GM12878 (cell line): Measurements from ENCODE around the gene C9. TPM values are rescaled to one million over a fixed set of nuclear protein-coding genes. Genes with fewer than 3 reads are reported as not detected.

Source experiments
- ATAC-seq: fragments of 200-7000 bp; cut with Tn5 transposase; 3 replicates; pipeline ENCODE4 v1.9.1; 2020; ENCODE audit warnings: mild to moderate bottlenecking, moderate library complexity
- BruUV-seq: library from RNA; stranded (reverse); fragments of 400-500 nt; replicated peaks from 2 replicates; lab custom pipeline; 2021; lab: Mats Ljungman, UMichigan
- CTCF ChIA-PET: fragments of 300-600 bp; sonication (Branson Sonifier 250); formaldehyde crosslinking; extraction: SDS; loops from one replicate; lab custom pipeline; 2021; ENCODE audit warnings: inconsistent platforms; lab: Yijun Ruan, JAX
- POLR2A ChIA-PET: fragments of 350-600 bp; formaldehyde crosslinking; extraction: SDS; loops from one replicate; lab custom pipeline; 2021; ENCODE audit warnings: inconsistent platforms; lab: Charles Lee
- RAD21 ChIA-PET: fragments of 300-600 bp; sonication (Branson Sonifier 250); formaldehyde crosslinking; loops from one replicate; lab custom pipeline; 2023; ENCODE audit warnings: antibody characterized with exemption; ENCODE audit not compliant: unreplicated experiment; lab: Charles Lee
- SMC1A ChIA-PET: fragments of 300-600 bp; sonication (Branson Sonifier 250); formaldehyde crosslinking; loops from one replicate; lab custom pipeline; 2023; ENCODE audit not compliant: unreplicated experiment, uncharacterized antibody; lab: Charles Lee
- DNase-seq: peaks from one replicate; pipeline ENCODE4 v3.0.0-alpha.2; 2011; ENCODE audit warnings: low read depth, low spot score
- FAIRE-seq: peaks from 3 replicates; lab custom pipeline; 2011; peaks lifted over from hg19 to GRCh38; lab: Jason Lieb, UNC
- H2AFZ ChIP-seq: 2 replicates; pipeline ENCODE4 v1.6.0; 2011; ENCODE audit warnings: low read depth, low read length, control low read depth; ENCODE audit not compliant: control insufficient read depth
- H3K27ac ChIP-seq: 2 replicates; pipeline ENCODE4 v1.5.1; 2011; ENCODE audit warnings: control low read depth; ENCODE audit not compliant: control insufficient read depth, insufficient read depth
- H3K27me3 ChIP-seq, 2 experiments: replicated peaks in 1 of 2; 2 replicates each; pipeline versions ENCODE4 v1.6.0 to v1.6.1; 2011; ENCODE audit warnings: low read length in 1 of 2; ENCODE audit not compliant: control insufficient read depth in 2 of 2, insufficient read depth in 2 of 2
- H3K36me3 ChIP-seq, 2 experiments: 2 replicates each; pipeline ENCODE4 v1.5.1; 2011; ENCODE audit warnings: low read length in 1 of 2; ENCODE audit not compliant: control insufficient read depth in 2 of 2, insufficient read depth in 2 of 2
- H3K4me1 ChIP-seq: 2 replicates; pipeline ENCODE4 v1.6.1; 2011; ENCODE audit warnings: mild to moderate bottlenecking, low read length, moderate library complexity, mixed read lengths; ENCODE audit not compliant: control insufficient read depth, insufficient read depth
- H3K4me2 ChIP-seq: 2 replicates; pipeline ENCODE4 v1.6.0; 2011; ENCODE audit warnings: control low read depth; ENCODE audit not compliant: control insufficient read depth, insufficient read depth
- H3K4me3 ChIP-seq: fragments of 200-600 bp; sonication (generic); 2 replicates; pipeline ENCODE4 v1.5.1; 2016
- H3K79me2 ChIP-seq: 2 replicates; pipeline ENCODE4 v1.6.0; 2011; ENCODE audit warnings: low read length; ENCODE audit not compliant: control insufficient read depth, insufficient read depth
- H3K9ac ChIP-seq: 2 replicates; pipeline ENCODE4 v1.8.0; 2011; ENCODE audit warnings: low read length, control low read depth, mixed read lengths; ENCODE audit not compliant: control insufficient read depth, insufficient read depth
- H3K9me3 ChIP-seq: replicated peaks from 3 replicates; pipeline ENCODE4 v1.5.1; 2011; ENCODE audit warnings: mild to moderate bottlenecking, low read length; ENCODE audit not compliant: control insufficient read depth, insufficient read depth
- H4K20me1 ChIP-seq: 2 replicates; pipeline ENCODE4 v1.6.0; 2011; ENCODE audit not compliant: control insufficient read depth, insufficient read depth
- CHD4 ChIP-seq: fragments of 200-600 bp; sonication (generic); IDR thresholded peaks from 2 replicates; pipeline ENCODE4 v1.6.1; 2016; ENCODE audit warnings: mild to moderate bottlenecking
- GABPA ChIP-seq: IDR thresholded peaks from 2 replicates; pipeline ENCODE4 v1.6.1; 2014; ENCODE audit warnings: antibody characterized with exemption, low read depth, mild to moderate bottlenecking, inconsistent platforms
- GATAD2B ChIP-seq: fragments of 450-650 bp; conservative IDR thresholded peaks from 2 replicates; pipeline ENCODE4 v1.6.1; 2017; ENCODE audit warnings: low read depth, mild to moderate bottlenecking, moderate library complexity
- JUNB ChIP-seq: IDR thresholded peaks from 2 replicates; pipeline ENCODE4 v1.6.1; 2016; ENCODE audit warnings: antibody characterized with exemption, mild to moderate bottlenecking
- NFIC ChIP-seq: IDR thresholded peaks from 2 replicates; pipeline ENCODE4 v1.6.1; 2012; ENCODE audit warnings: low read depth, mild to moderate bottlenecking, inconsistent platforms, low read length, moderate library complexity
- RUNX3 ChIP-seq: IDR thresholded peaks from 2 replicates; pipeline ENCODE4 v1.6.1; 2012; ENCODE audit warnings: low read length, inconsistent platforms
- SP1 ChIP-seq: IDR thresholded peaks from one replicate; pipeline ENCODE4 v1.6.1; 2011; ENCODE audit warnings: low read depth, low read length
- STAT3 ChIP-seq: IDR thresholded peaks from 2 replicates; pipeline ENCODE4 v1.6.1; 2011; ENCODE audit warnings: low read depth, low read length, improper control_type of control experiment
- TBL1XR1 ChIP-seq: IDR thresholded peaks from 2 replicates; pipeline ENCODE4 v1.6.1; 2012; ENCODE audit warnings: low read depth, low read length, improper control_type of control experiment
- WGBS: methylation state at CpG from one replicate; pipeline ENCODE4 v1.1.6; 2016; ENCODE audit warnings: low lambda C conversion rate; ENCODE audit not compliant: insufficient replicate concordance, insufficient coverage; ENCODE audit errors: missing lambda C conversion rate; 5-methylcytosine and 5-hydroxymethylcytosine counted together
- in situ Hi-C: fragments of 300-500 bp; cut with MboI; formaldehyde crosslinking; loops from 9 replicates; pipeline ENCODE4 v1.14.3; 2018; ENCODE audit warnings: mixed read lengths
- intact Hi-C: fragments of 100-400 bp; cut with micrococcal nuclease; formaldehyde crosslinking; loops from one replicate; pipeline ENCODE4 v1.14.2; 2022; ENCODE audit not compliant: unreplicated experiment
- polyA plus RNA-seq, 11 experiments: library from polyadenylated mRNA; depleted of rRNA in 4 of 11; unstranded in 6 of 11; stranded (reverse) in 5 of 11; fragments of >200 nt; fragmentation: Nextera tagmentation in 4 of 11; fragmentation: Illumina TruSeq in 1 of 11; extraction: Ambion mirVana in 4 of 11; extraction: Trizol in 1 of 11; gene quantifications; 1 replicate in 1 of 11; 2 replicates in 10 of 11; pipeline versions ENCODE4 v1.2.1 to v1.2.3, GENCODE V29; 2011 to 2016; ENCODE audit warnings: inconsistent platforms in 2 of 11, missing spikeins in 2 of 11, low read depth in 1 of 11
- total RNA-seq, 4 experiments: library from RNA; depleted of rRNA in 3 of 4; stranded (reverse); fragments of >200 nt in 3 of 4; fragmentation: Illumina TruSeq in 1 of 4; extraction: Trizol in 1 of 4; gene quantifications; 2 replicates each; pipeline versions ENCODE4 v1.2.1 to v1.2.3, GENCODE V29; 2013 to 2021

C9 gene
- total and polyA plus RNA-seq, 10 of the 15 experiments (the other 5 are each of a cell fraction or from before 2014, with no cell fraction given) = 0.54 TPM; not detected in 9

DNA sequence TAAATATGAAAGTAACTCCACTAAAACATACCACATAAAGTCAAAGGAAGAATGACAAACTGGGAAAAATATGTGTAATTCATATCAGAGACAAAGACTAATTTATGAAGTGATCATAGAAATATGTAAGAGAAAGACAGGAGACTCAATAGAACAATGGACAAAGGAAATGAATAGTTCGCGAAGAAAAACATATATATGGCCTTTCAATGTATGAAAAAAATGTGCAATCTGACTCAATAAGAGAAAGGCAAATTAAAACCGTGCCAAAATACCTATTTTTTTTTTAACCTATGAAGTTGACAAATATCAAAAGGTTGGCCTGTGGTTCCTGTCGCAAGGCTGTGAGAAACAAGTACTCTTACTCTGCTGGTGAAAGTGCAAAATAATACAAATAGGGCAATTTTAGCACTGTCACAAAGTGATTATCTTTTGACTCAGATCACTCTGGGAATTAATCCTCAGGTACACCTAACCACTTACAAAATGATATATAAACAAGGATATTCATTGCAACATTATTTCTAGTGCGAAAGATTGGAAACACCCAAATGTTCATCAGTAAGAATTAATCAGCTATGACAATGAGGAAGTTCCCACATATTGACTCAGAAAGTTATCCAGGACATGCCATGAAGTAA lies 3.7 kb downstream of the C9 start:
- SMC1A ChIA-PET = interaction anchor here (1.0 kb wide), 1 partner anchor 12 kb away, joined by 3 read pairs; no protein-coding TSS in a partner anchor
- no peaks in the 10 kb centered on the region for H3K9me3 ChIP-seq
- H3K36me3 ChIP-seq = no peaks in the 10 kb centered on the region
- no peak overlapping the region for H3K4me2 ChIP-seq
- intact Hi-C loops = no loop called here
- CTCF ChIA-PET = no interaction called here
- H2AFZ ChIP-seq = no peak overlapping the region
- peak; percentile 41 for FAIRE-seq
- no peaks in the 10 kb centered on the region for H3K4me1 ChIP-seq
- no peak overlapping the region for H3K27ac ChIP-seq
- RAD21 ChIA-PET = no interaction called here
- no peaks in the 10 kb centered on the region for H3K79me2 ChIP-seq
- no TSS peak for BruUV-seq
- DNase-seq = no peak
- TF ChIP-seq CHD4 (no peak), GATAD2B (no peak), SP1 (no peak), TBL1XR1 (no peak), GABPA (peak; percentile 13; the same call in 1 of the 2 replicates), JUNB (peak; percentile 78), RUNX3 (0 out of 2 replicates have a peak, but pooled peaks have one; percentile 11), STAT3 (no peak), NFIC (0 out of 2 replicates have a peak, but pooled peaks have one; percentile 18)
- POLR2A ChIA-PET = no interaction called here
- in situ Hi-C loops = no loop called here
- no peaks in the 10 kb centered on the region for H3K27me3 ChIP-seq
- H3K9ac ChIP-seq = no peak overlapping the region
- 2% methylated on average over 5 of the region's 5 CpGs for WGBS
- no peak overlapping the region for H3K4me3 ChIP-seq
- H4K20me1 ChIP-seq = no peaks in the 10 kb centered on the region
- ATAC-seq = no peak
